KBM-7 (cell line): ENCODE results near the gene CSMD2.

Experiments
- DNase-seq: peaks from one replicate; pipeline ENCODE4 v3.0.0-alpha.2; 2015
- in situ Hi-C: fragments of 300-500 bp; cut with MboI; formaldehyde crosslinking; loops from 2 replicates; pipeline ENCODE4 v1.14.3; 2020; ENCODE audit warnings: low sequenced_read_pairs, low pct_unique_long_range_greater_than_20kb, mixed read lengths

The CSMD2 gene

GRCh38 chr1:33982419-33982818, 182.6 kb downstream of the CSMD2 start:
- in situ Hi-C loops: no loop called here

GRCh38 chr1:33979341-33979740, 185.7 kb downstream of the CSMD2 start:
- no peak for DNase-seq
- in situ Hi-C loops: no loop called here

More at GRCh38 chr1:33982419-33982818, 182.6 kb downstream of the CSMD2 start:
- no peak for DNase-seq

- in situ Hi-C loops: no loop called here
- no peak for DNase-seq
These were observed 189.1 kb downstream of the CSMD2 start for GRCh38 chr1:33975961-33976360.

- in situ Hi-C loops: no loop called here
- no peak for DNase-seq
These were observed 191.1 kb downstream of the CSMD2 start for GRCh38 chr1:33973799-33974545.

- in situ Hi-C loops: no loop called here
- DNase-seq: no peak
These were observed 192.2 kb downstream of the CSMD2 start for GRCh38 chr1:33972676-33973395.

- in situ Hi-C loops: no loop called here
- no peak for DNase-seq
These were observed 193.1 kb downstream of the CSMD2 start for GRCh38 chr1:33971913-33972312.

GRCh38 chr1:33971018-33971710, 193.9 kb downstream of the CSMD2 start:
- in situ Hi-C loops: no loop called here
- no peak for DNase-seq

- no peak for DNase-seq
- in situ Hi-C loops: no loop called here
These were observed 194.7 kb downstream of the CSMD2 start for GRCh38 chr1:33970148-33970825.

GRCh38 chr1:33966346-33967141, 198.5 kb downstream of the CSMD2 start:
- no peak for DNase-seq
- in situ Hi-C loops: no loop called here

GRCh38 chr1:33965086-33965485, 199.9 kb downstream of the CSMD2 start:
- in situ Hi-C loops: no loop called here
- no peak for DNase-seq

GRCh38 chr1:33962061-33962460, 203.0 kb downstream of the CSMD2 start:
- DNase-seq: no peak
- in situ Hi-C loops: no loop called here

- DNase-seq: no peak
- in situ Hi-C loops: no loop called here
These were observed 204.7 kb downstream of the CSMD2 start for GRCh38 chr1:33960188-33960895.

GRCh38 chr1:33957854-33958253, 207.2 kb downstream of the CSMD2 start:
- in situ Hi-C loops: no loop called here
- no peak for DNase-seq

GRCh38 chr1:33955096-33955495, 209.9 kb downstream of the CSMD2 start:
- no peak for DNase-seq
- in situ Hi-C loops: no loop called here

- DNase-seq: no peak
- in situ Hi-C loops: no loop called here
These were observed 215.5 kb downstream of the CSMD2 start for GRCh38 chr1:33949570-33949969.

GRCh38 chr1:33948291-33948690, 216.7 kb downstream of the CSMD2 start:
- no peak for DNase-seq
- in situ Hi-C loops: no loop called here

GRCh38 chr1:33946836-33947235, 218.2 kb downstream of the CSMD2 start:
- in situ Hi-C loops: no loop called here
- no peak for DNase-seq

- in situ Hi-C loops: no loop called here
- no peak for DNase-seq
These were observed 220.2 kb downstream of the CSMD2 start for GRCh38 chr1:33944846-33945245.
